AG08395 (cell line): Measurements from ENCODE around the gene AFAP1.

Experiments
- DNase-seq: peaks from one replicate; pipeline ENCODE4 v3.0.0; 2012; ENCODE audit warnings: mixed read lengths, low spot score

AFAP1 gene

GRCh38 chr4:7714738-7715137 is 224.9 kb downstream of the AFAP1 start:
- DNase-seq, result no peak

- DNase-seq, result no peak
Observed at GRCh38 chr4:7714176-7714575, 225.5 kb downstream of the AFAP1 start.

- DNase-seq, result no peak
Observed at GRCh38 chr4:7713757-7714156, 225.9 kb downstream of the AFAP1 start.

- no peak for DNase-seq
Observed at GRCh38 chr4:7712021-7712671, 227.5 kb downstream of the AFAP1 start.

GRCh38 chr4:7711307-7711963 is 228.2 kb downstream of the AFAP1 start:
- DNase-seq, result no peak

GRCh38 chr4:7710576-7711306 is 228.9 kb downstream of the AFAP1 start:
- no peak for DNase-seq

GRCh38 chr4:7710126-7710525 is 229.5 kb downstream of the AFAP1 start:
- no peak for DNase-seq

GRCh38 chr4:7709431-7709830 is 230.2 kb downstream of the AFAP1 start:
- DNase-seq, result no peak

GRCh38 chr4:7708981-7709380 is 230.7 kb downstream of the AFAP1 start:
- no peak for DNase-seq
